Measurements from ENCODE around the gene AQP5. TPM values are rescaled to one million over a fixed set of nuclear protein-coding genes. Genes with fewer than 3 reads are reported as not detected.

AQP5 gene
- total RNA-seq, 2 donors from 2014 or later = 2.1 TPM; not detected in 1

GRCh38 chr12:49979016-49979586 is 17.4 kb downstream of the AQP5 start:
- no peak overlapping the region for H3K4me3 ChIP-seq
- peaks cover 0 to 21% of the 10 kb centered on the region in 2 donors for H3K4me1 ChIP-seq
- no peaks in the 10 kb centered on the region for H3K9me3 ChIP-seq
- no peaks in the 10 kb centered on the region for H3K36me3 ChIP-seq
- no peaks in the 10 kb centered on the region for H3K27me3 ChIP-seq
- DNase-seq (ENCODE audit: low spot score) = no peak
- TF ChIP-seq CTCF (IDR thresholded peaks at IDR 0.05) = no peak
- H3K27ac ChIP-seq = no peak overlapping the region

GRCh38 chr12:49979791-49980190 is 18.1 kb downstream of the AQP5 start:
- Histone ChIP-seq H3K9me3 (no peaks in the 10 kb centered on the region), H3K27ac (no peak overlapping the region), H3K4me1 (peaks cover 0 to 14% of the 10 kb centered on the region in 2 donors), H3K36me3 (no peaks in the 10 kb centered on the region), H3K27me3 (no peaks in the 10 kb centered on the region), H3K4me3 (no peak overlapping the region)
- TF ChIP-seq CTCF (IDR thresholded peaks at IDR 0.05) = no peak
- no peak for DNase-seq (ENCODE audit: low spot score)

- H3K4me3 ChIP-seq = no peak overlapping the region
- H3K27ac ChIP-seq = no peak overlapping the region
- no peaks in the 10 kb centered on the region for H3K36me3 ChIP-seq
- H3K27me3 ChIP-seq = no peaks in the 10 kb centered on the region
- no peaks in the 10 kb centered on the region for H3K9me3 ChIP-seq
- DNase-seq (ENCODE audit: low spot score) = no peak
- H3K4me1 ChIP-seq = peaks cover 0 to 6% of the 10 kb centered on the region in 2 donors
- TF ChIP-seq CTCF (IDR thresholded peaks at IDR 0.05) = no peak
Observed at GRCh38 chr12:49980501-49981349, 19.1 kb downstream of the AQP5 start.

GRCh38 chr12:49982246-49983087 is 20.8 kb downstream of the AQP5 start:
- Histone ChIP-seq H3K9me3 (no peaks in the 10 kb centered on the region), H3K4me1 (peaks cover 0 to 6% of the 10 kb centered on the region in 2 donors), H3K36me3 (no peaks in the 10 kb centered on the region), H3K27me3 (no peaks in the 10 kb centered on the region), H3K27ac (no peak overlapping the region), H3K4me3 (no peak overlapping the region)
- no peak for TF ChIP-seq CTCF (IDR thresholded peaks at IDR 0.05)
- DNase-seq (ENCODE audit: low spot score) = no peak

GRCh38 chr12:49983892-49984291 is 22.2 kb downstream of the AQP5 start:
- no peaks in the 10 kb centered on the region for H3K36me3 ChIP-seq

More at GRCh38 chr12:49983892-49984291, 22.2 kb downstream of the AQP5 start:
- H3K27me3 ChIP-seq = no peaks in the 10 kb centered on the region
- no peak overlapping the region for H3K27ac ChIP-seq
- no peak for DNase-seq (ENCODE audit: low spot score)
- H3K9me3 ChIP-seq = no peaks in the 10 kb centered on the region
- TF ChIP-seq CTCF (IDR thresholded peaks at IDR 0.05) = no peak
- no peak overlapping the region for H3K4me3 ChIP-seq
- peaks cover 0 to 6% of the 10 kb centered on the region in 2 donors for H3K4me1 ChIP-seq
